Lung (tissue), 12 donors: Measurements from ENCODE around the gene RTN1. TPM values are rescaled to one million over a fixed set of nuclear protein-coding genes. Genes with fewer than 3 reads are reported as not detected.
A peak's percentile ranks its signal among the peaks of the same experiment; 100 is the strongest.

ENCODE experiments used
- ATAC-seq: fragments of 200-7000 bp; cut with Tn5 transposase; one replicate; pipeline ENCODE4 v1.9.1; 2020; ENCODE audit warnings: moderate number of reproducible peaks; ENCODE audit not compliant: insufficient read depth, low FRiP score
- DNase-seq, 3 donors: peaks; one replicate each; pipeline ENCODE4 v3.0.0-alpha.2; 2013 to 2017
- H3K27ac ChIP-seq, 2 donors: one replicate each; pipeline ENCODE4 v1.5.1; 2013; ENCODE audit warnings: mild to moderate bottlenecking in 2 of 2, moderate library complexity in 2 of 2, control low read depth in 1 of 2, inconsistent platforms in 1 of 2, low read depth in 1 of 2, low read length in 1 of 2
- H3K27me3 ChIP-seq, 3 donors: one replicate each; pipeline ENCODE4 v1.5.1; 2013; ENCODE audit warnings: low read length in 2 of 3; ENCODE audit not compliant: control insufficient read depth in 3 of 3, insufficient read depth in 3 of 3
- H3K36me3 ChIP-seq, 4 donors: one replicate each; pipeline ENCODE4 v1.5.1; 2013; ENCODE audit warnings: low read length in 4 of 4, mild to moderate bottlenecking in 1 of 4, moderate library complexity in 1 of 4; ENCODE audit not compliant: control insufficient read depth in 4 of 4, insufficient read depth in 4 of 4
- H3K4me1 ChIP-seq, 5 donors: one replicate each; pipeline ENCODE4 v1.5.1; 2013; ENCODE audit warnings: low read length in 5 of 5, mild to moderate bottlenecking in 2 of 5, moderate library complexity in 1 of 5; ENCODE audit not compliant: control insufficient read depth in 5 of 5, insufficient read depth in 5 of 5
- H3K4me3 ChIP-seq: one replicate; pipeline ENCODE4 v1.5.1; 2013; ENCODE audit warnings: mild to moderate bottlenecking, control low read depth, moderate library complexity
- H3K9ac ChIP-seq, 2 donors: one replicate each; pipeline ENCODE4 v1.5.1; 2013; ENCODE audit warnings: low read length in 2 of 2, control low read depth in 1 of 2; ENCODE audit not compliant: insufficient read depth in 1 of 2
- H3K9me3 ChIP-seq, 4 donors: one replicate each; pipeline ENCODE4 v1.5.1; 2013; ENCODE audit warnings: low read length in 3 of 4, mild to moderate bottlenecking in 1 of 4, moderate library complexity in 1 of 4; ENCODE audit not compliant: control insufficient read depth in 4 of 4, insufficient read depth in 3 of 4
- WGBS, 2 donors: extraction: QIAGEN DNeasy Blood & Tissue Kit; methylation state at CpG; one replicate each; pipeline ENCODE4 v1.1.7; 2013; 5-methylcytosine and 5-hydroxymethylcytosine counted together
- polyA plus RNA-seq, 2 donors: library from polyadenylated mRNA; stranded (reverse); fragments of 200-250 nt; gene quantifications; one replicate each; pipeline ENCODE4 v1.2.1, GENCODE V29; 2013
- total RNA-seq, 2 donors: library from RNA; depleted of rRNA in 1 of 2; stranded (reverse); fragments of >200 nt in 1 of 2; gene quantifications; one replicate each; pipeline ENCODE4 v1.2.1, GENCODE V29; 2014 to 2021
- TF ChIP-seq, protein P1 (sequence below): IDR thresholded peaks from 2 replicates; pipeline ENCODE4 v1.5.1; 2012; ENCODE audit warnings: mild to moderate bottlenecking; ENCODE audit errors: control extremely low read depth, extremely low read depth
- donor health status: control.
- donor health status: control.
- donor health status: Bipolar disorder and iron deficiency.
- donor health status: healthy.
- donor health status: DM: yes; HTN: yes; CAD: no.

Gene RTN1
- total and polyA plus RNA-seq, 4 donors, result 2.4 to 9.0 (median 6.9) TPM

DNA sequence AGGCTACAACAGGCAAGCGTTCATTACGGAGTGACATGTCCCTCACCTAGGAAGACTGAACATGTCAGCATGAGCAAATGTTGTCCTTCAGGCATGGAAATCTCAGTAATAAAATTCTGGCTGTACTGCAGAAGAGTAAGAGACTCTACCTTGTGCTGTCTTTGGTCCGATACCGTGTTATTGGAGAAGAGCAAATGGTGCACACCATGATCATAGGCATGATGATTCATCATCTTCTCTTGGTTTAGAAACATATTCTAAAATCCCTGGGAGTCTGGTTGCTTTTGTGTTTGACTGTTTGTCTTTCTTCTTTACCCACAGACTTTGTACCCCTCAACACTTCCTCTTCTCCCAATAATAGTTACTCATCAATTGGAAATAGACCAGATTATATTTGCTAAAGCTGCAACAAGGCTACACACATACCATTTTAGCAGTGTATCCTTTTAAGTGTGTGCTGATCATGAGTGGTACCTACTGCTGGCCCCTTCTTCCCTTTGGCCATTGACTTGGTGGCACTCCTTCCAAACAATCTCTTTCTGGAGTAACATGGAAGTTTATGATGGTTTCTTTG lies 93.5 kb downstream of the RTN1 start:
- no peak overlapping the region for H3K9ac ChIP-seq
- DNase-seq (no peak), ATAC-seq (no peak)
- H3K36me3 ChIP-seq, result no peaks in the 10 kb centered on the region
- no peak overlapping the region for H3K4me3 ChIP-seq
- no peaks in the 10 kb centered on the region for H3K4me1 ChIP-seq
- no peak overlapping the region for H3K27ac ChIP-seq
- TF ChIP-seq, protein P1, sequence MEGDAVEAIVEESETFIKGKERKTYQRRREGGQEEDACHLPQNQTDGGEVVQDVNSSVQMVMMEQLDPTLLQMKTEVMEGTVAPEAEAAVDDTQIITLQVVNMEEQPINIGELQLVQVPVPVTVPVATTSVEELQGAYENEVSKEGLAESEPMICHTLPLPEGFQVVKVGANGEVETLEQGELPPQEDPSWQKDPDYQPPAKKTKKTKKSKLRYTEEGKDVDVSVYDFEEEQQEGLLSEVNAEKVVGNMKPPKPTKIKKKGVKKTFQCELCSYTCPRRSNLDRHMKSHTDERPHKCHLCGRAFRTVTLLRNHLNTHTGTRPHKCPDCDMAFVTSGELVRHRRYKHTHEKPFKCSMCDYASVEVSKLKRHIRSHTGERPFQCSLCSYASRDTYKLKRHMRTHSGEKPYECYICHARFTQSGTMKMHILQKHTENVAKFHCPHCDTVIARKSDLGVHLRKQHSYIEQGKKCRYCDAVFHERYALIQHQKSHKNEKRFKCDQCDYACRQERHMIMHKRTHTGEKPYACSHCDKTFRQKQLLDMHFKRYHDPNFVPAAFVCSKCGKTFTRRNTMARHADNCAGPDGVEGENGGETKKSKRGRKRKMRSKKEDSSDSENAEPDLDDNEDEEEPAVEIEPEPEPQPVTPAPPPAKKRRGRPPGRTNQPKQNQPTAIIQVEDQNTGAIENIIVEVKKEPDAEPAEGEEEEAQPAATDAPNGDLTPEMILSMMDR, result no peak
- peaks cover 0 to 2% (median 0%) of the 10 kb centered on the region in 3 donors for H3K27me3 ChIP-seq
- H3K9me3 ChIP-seq, result no peaks in the 10 kb centered on the region
- 83 to 97% methylated on average over 4 of the region's 4 CpGs for WGBS, 2 donors

DNA sequence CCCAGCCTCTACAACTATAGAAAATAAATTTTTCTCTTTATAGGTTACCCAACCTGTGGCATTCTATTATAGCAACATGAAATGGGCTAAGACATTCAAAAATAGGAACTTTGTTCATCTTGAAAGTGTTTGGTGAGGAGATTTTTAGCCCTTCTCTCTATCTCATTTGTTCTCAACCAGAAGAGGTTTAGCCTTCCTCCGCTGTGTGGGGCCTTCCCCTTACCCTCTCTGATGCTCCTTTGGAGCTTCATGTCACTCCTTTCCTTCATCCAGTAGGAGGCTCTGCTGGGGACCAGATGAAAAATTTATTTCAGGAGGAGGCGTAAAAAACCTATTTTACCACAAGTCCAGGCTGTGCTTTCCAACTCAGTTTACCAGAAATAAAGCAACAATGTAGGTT lies 94.1 kb downstream of the RTN1 start:
- H3K27me3 ChIP-seq, result peaks cover 0 to 2% (median 0%) of the 10 kb centered on the region in 3 donors
- no peaks in the 10 kb centered on the region for H3K9me3 ChIP-seq
- H3K4me3 ChIP-seq, result no peak overlapping the region
- H3K9ac ChIP-seq, result no peak overlapping the region
- H3K27ac ChIP-seq, result no peak overlapping the region
- 95 to 100% methylated on average over 2 of the region's 2 CpGs for WGBS, 2 donors
- no peaks in the 10 kb centered on the region for H3K4me1 ChIP-seq
- no peak for DNase-seq
- no peaks in the 10 kb centered on the region for H3K36me3 ChIP-seq
- TF ChIP-seq, protein P1, result no peak
- ATAC-seq, result no peak

DNA sequence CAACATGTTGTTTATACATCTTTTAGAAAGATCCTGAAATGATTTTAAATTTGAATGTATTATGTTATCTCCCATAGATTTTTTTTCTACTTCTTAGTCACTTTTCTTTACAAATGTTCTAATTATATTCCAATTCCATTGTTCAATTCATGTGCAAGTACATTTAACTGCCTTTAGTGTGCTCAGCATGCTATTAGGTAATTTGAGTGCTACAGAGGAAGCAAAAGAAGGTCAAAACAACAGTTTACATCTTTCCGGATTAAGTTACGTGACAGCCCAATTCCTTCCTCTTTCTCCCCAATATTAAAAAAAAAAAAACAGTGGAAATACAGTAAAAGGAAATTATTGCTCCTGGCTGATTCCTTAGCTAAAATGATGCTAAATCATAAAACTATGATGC lies 98.3 kb downstream of the RTN1 start:
- ATAC-seq, result no peak
- TF ChIP-seq, protein P1, result no peak
- WGBS, 2 donors, result 5 to 20% methylated on average over 2 of the region's 2 CpGs
- no peak overlapping the region for H3K27ac ChIP-seq
- H3K9ac ChIP-seq, result no peak overlapping the region
- H3K4me1 ChIP-seq, result no peaks in the 10 kb centered on the region
- no peaks in the 10 kb centered on the region for H3K36me3 ChIP-seq
- peaks cover 0 to 3% (median 0%) of the 10 kb centered on the region in 3 donors for H3K27me3 ChIP-seq
- peak in 2 of 3 donors; percentile 5 to 9 for DNase-seq
- no peak overlapping the region for H3K4me3 ChIP-seq
- H3K9me3 ChIP-seq, result no peaks in the 10 kb centered on the region

GRCh38 chr14:59771577-59771976 lies 99.0 kb downstream of the RTN1 start:
- Histone ChIP-seq H3K4me1 (no peaks in the 10 kb centered on the region), H3K36me3 (no peaks in the 10 kb centered on the region), H3K27ac (no peak overlapping the region), H3K9ac (no peak overlapping the region), H3K9me3 (no peaks in the 10 kb centered on the region), H3K4me3 (no peak overlapping the region), H3K27me3 (peaks cover 0 to 3% (median 0%) of the 10 kb centered on the region in 3 donors)
- DNase-seq (peak in 1 of 3 donors; percentile 5), ATAC-seq (no peak)
- TF ChIP-seq, protein P1, result no peak
- WGBS, 2 donors, result 64% methylated on average over 2 of the region's 2 CpGs
